NCI-H510A (cell line): ENCODE measurements around the gene BDP1.
"Not testable (repeated sequence)": the region's sequence is repeated elsewhere in the genome, so short reads cannot be mapped to it uniquely, and the experiment has no call there.

Experiments used
- DNase-seq: peaks from one replicate; lab custom pipeline; 2025; lab: John Stamatoyannopoulos, UW

The BDP1 gene

GRCh38 chr5:71569748-71570509 lies 114.5 kb downstream of the BDP1 start:
- DNase-seq: no peak

DNA sequence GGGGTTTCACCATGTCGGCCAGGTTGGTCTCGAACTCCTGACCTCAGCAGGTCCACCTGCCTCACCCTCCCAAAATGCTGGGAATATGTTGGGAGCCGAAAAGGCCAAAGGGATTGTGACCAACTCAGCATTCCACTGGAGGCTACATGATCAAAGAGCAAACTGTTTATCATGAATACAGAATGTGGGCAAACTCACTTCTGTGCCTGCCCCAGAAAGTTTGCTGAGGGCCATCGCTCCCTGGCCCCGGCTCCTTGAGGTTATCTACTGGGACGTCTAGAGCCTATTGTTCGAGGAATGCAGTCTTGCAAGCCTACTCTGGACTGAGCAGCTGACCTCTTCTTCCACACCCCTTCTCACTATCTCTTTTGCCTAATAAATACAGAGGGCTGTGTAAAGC lies 116.4 kb downstream of the BDP1 start:
- not testable (repeated sequence) for DNase-seq

DNA sequence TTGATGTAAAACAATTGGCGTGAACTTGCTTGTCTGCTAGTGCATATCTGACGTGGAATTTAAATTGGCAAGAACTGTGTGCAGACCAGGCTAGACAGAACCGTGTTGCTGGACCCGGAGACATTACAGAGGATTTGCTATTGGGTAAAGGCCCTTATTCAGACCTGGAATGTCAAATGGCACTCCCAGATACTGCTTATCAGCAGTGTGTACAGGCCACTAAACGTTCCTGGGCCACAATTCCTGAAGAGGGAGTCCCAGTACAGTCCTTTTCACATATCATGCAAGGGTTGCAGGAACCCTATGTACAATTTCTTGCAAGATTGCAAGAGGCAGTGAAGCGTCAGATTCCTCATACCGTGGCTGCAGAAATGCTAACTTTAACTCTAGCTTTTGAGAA lies 118.1 kb downstream of the BDP1 start:
- no peak for DNase-seq

- DNase-seq: not testable (repeated sequence)
Observed at GRCh38 chr5:71575588-71575987, 120.1 kb downstream of the BDP1 start.

- DNase-seq: no peak
Observed at GRCh38 chr5:71576241-71576640, 120.8 kb downstream of the BDP1 start.

DNA sequence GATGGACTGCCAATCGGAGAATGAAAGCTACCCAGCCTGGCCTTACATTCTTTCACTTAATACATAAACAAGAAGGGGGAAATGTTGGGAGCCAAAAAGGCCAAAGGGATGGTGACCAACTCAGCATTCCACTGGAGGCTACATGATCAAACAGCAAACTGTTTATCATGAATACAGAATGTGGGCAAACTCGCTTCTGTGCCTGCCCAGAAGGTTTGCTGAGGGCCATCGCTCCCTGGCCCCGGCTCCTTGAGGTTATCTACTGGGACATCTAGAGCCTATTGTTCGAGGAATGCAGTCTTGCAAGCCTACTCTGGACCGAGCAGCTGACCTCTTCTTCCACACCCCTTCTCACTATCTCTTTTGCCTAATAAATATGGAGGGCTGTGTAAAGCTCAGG lies 122.4 kb downstream of the BDP1 start:
- not testable (repeated sequence) for DNase-seq

GRCh38 chr5:71582945-71583584 lies 127.6 kb downstream of the BDP1 start:
- no peak for DNase-seq

DNA sequence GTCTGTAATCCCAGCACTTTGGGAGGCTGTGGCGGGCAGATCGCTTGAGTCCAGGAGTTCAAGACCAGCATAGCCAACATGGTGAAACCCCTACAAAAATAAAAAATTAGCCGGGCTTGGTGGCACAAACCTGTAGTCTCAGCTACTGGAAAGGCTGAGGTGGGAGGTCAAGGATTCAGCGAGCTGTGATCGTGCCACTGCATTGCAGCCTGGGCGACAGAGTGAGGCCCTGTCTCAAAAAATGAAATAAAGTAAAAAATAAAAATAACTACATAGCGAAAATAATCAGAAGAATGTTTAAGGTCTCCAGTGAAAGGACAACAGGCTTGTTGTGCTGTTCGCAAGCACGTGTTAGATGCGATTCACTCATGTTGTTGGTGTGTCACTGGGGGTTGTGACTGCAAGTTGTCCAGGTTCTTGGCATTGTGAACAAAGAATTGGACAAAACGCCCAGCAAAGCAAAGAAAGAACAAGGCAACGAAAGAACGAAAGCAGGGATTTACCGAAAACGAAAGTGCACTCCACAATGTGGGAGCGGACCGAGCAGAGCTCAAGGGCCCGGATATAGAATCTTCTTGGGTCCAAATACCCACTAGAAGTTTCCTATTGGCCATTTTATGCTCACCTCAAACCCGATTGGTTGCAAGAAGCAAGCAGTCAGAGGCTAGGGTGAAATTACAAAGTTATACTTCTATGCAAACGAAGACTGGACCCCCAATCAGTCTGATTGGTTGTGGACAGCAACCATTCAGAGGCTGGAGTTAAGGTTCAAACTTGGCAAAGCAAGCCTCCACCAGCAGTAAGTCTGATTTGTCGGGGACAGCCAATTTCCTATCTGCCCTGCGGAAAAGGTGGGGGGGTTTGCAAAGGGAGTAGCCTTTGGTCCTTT lies 130.8 kb downstream of the BDP1 start:
- DNase-seq: peak; percentile 45

DNA sequence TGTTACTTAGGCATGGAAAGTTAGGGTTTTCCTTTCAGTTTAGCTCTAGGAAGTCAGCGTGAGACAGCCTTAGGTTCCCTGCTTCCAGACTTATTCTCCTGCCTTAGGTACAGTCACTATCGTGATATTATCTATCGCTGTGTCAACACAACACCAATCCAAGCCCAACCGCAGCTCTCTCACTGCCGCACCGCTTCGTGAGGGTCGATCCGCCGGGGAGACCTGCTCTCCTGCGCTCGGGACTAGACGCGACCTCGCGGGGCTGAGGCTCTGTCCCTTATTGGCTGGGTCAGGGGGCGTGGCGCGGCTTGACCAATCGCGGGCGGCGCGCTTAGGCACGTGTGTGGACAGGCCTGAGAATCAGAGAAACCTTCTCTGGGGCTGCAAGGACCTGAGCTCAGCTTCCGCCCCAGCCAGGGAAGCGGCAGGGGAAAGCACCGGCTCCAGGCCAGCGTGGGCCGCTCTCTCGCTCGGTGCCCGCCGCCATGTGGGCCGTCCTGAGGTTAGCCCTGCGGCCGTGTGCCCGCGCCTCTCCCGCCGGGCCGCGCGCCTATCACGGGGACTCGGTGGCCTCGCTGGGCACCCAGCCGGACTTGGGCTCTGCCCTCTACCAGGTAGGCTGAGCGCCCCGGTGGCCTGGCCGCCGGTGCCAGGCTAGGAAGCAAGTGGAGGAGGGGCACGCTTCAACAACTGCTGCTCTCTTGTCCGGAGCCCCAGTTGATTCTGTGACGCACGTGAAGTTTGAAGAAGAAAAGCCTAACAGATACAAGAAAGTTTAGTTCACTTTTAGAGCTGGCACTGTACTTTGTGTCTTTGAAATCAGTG lies 131.7 kb downstream of the BDP1 start, which contains the start of gene MCCC2:
Gene MCCC2, plus strand, starts transcription at position 400 of the 825 bp plus-strand sequence. Its CDS starts 86 bp downstream, at position 486.
- peak; percentile 91 for DNase-seq

GRCh38 chr5:71587766-71588532 lies 132.5 kb downstream of the BDP1 start:
- DNase-seq: no peak

- no peak for DNase-seq
Observed at GRCh38 chr5:71588533-71588885, 133.1 kb downstream of the BDP1 start.

GRCh38 chr5:71589903-71590302 lies 134.5 kb downstream of the BDP1 start:
- DNase-seq: no peak

DNA sequence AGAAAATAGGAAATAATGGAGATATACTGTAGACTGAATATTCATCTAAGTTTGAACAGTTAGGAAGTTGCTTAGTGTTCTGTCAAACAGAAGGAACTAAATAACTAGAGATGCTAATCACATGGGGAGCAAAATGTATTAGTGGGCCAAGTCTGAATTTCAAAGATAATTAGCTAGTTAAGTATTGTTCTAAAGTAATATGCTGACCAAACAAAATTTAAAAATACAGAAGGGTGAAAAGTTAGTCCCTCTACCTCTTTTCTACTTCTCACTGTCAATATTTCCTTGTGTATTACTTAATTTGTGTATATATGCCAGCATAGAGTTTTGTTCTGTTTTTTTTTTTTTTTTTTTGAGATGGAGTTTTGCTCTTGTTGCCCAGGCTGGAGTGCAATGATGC lies 135.6 kb downstream of the BDP1 start:
- no peak for DNase-seq

- DNase-seq: no peak
Observed at GRCh38 chr5:71596169-71596568, 140.7 kb downstream of the BDP1 start.

- DNase-seq: no peak
Observed at GRCh38 chr5:71597001-71597400, 141.6 kb downstream of the BDP1 start.

DNA sequence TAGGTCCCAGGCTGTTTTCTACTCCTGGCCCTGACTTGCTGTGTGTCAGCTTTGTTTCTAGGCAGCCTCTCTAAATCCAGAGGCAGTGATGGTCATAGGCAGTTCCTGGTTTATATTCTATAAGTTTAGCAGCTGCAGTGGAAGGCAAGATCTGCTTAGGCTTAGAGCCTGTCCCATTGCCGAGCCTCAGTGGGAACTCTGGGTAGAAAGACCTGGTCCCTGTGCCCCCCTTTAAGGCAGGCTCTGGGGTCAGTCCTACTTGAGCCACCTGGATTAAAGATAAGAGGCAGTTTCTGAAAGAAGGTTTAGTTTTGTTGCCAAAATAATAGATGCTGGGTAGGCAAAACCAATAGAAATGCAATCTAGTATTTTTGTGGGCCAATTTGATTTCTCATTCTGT lies 145.3 kb downstream of the BDP1 start:
- no peak for DNase-seq

- no peak for DNase-seq
Observed at GRCh38 chr5:71601222-71602026, 146.0 kb downstream of the BDP1 start.

- not testable (repeated sequence) for DNase-seq
Observed at GRCh38 chr5:71609916-71610315, 154.5 kb downstream of the BDP1 start.

DNA sequence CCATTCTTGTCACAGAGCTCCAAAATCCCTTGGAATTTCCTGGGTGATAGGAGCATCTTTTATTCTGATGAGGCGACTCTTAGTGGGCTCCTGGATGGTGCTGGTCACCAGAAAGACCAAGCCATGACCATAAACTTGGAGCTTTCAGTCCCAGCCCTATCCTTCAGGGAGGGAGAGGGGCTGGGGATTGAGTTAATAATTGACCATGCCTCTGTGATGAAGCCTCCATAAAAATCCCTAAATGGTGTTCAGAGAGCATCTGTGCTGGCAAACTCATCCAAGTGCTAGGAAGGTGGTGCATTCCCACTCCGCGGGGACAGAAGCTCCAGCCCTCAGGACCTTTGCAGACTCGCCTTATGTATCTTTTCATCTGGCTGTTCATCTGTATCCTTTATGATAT lies 160.4 kb downstream of the BDP1 start:
- DNase-seq: no peak
